Activated CD8-positive, alpha-beta memory T cell treated with anti-CD3 and anti-CD28 coated beads, Interleukin-2, amount 50 U/mL, for 1 hour (primary cell): Measurements from ENCODE around the gene C10orf62.

Experiments used
- DNase-seq: peaks from one replicate; pipeline ENCODE4 v3.0.0-alpha.2; 2020; ENCODE audit errors: extremely low read depth

The C10orf62 gene

GRCh38 chr10:97584798-97585438, 4.6 kb upstream of the C10orf62 start:
- no peak for DNase-seq

GRCh38 chr10:97585439-97585811, 4.1 kb upstream of the C10orf62 start:
- DNase-seq: no peak

- no peak for DNase-seq
Observed at GRCh38 chr10:97587183-97587582, 2.3 kb upstream of the C10orf62 start.

- DNase-seq: no peak
Observed at GRCh38 chr10:97590082-97590747, 694 bp downstream of the C10orf62 start.

- no peak for DNase-seq
Observed at GRCh38 chr10:97590748-97591495, 1.4 kb downstream of the C10orf62 start.

GRCh38 chr10:97593421-97593820, 3.9 kb downstream of the C10orf62 start:
- DNase-seq: no peak

- DNase-seq: no peak
Observed at GRCh38 chr10:97596101-97597082, 6.9 kb downstream of the C10orf62 start.

- no peak for DNase-seq
Observed at GRCh38 chr10:97597778-97598177, 8.3 kb downstream of the C10orf62 start.

GRCh38 chr10:97598407-97599271, 9.1 kb downstream of the C10orf62 start:
- DNase-seq: no peak

GRCh38 chr10:97599272-97599619, 9.7 kb downstream of the C10orf62 start:
- no peak for DNase-seq

GRCh38 chr10:97600616-97601015, 11.1 kb downstream of the C10orf62 start:
- no peak for DNase-seq

- no peak for DNase-seq
Observed at GRCh38 chr10:97601268-97602215, 12.0 kb downstream of the C10orf62 start.

- no peak for DNase-seq
Observed at GRCh38 chr10:97607095-97607636, 17.6 kb downstream of the C10orf62 start.

GRCh38 chr10:97608991-97609561, 19.6 kb downstream of the C10orf62 start:
- DNase-seq: no peak

- DNase-seq: no peak
Observed at GRCh38 chr10:97611473-97611872, 22.0 kb downstream of the C10orf62 start.

- no peak for DNase-seq
Observed at GRCh38 chr10:97612386-97612785, 22.9 kb downstream of the C10orf62 start.

- DNase-seq: no peak
Observed at GRCh38 chr10:97618285-97618684, 28.8 kb downstream of the C10orf62 start.

GRCh38 chr10:97618733-97619132, 29.2 kb downstream of the C10orf62 start:
- no peak for DNase-seq

- DNase-seq: no peak
Observed at GRCh38 chr10:97623277-97623676, 33.8 kb downstream of the C10orf62 start.
